ENCODE data around the gene SEC11A.
A peak's percentile ranks its signal among the peaks of the same experiment; 100 is the strongest.

The SEC11A gene

GRCh38 chr15:84634228-84634837, 81.6 kb downstream of the SEC11A start:
- no peak for DNase-seq

GRCh38 chr15:84633311-84634227, 82.4 kb downstream of the SEC11A start:
- peak; percentile 76 for DNase-seq

GRCh38 chr15:84631706-84632272, 84.2 kb downstream of the SEC11A start:
- no peak for DNase-seq

GRCh38 chr15:84629033-84629432, 86.9 kb downstream of the SEC11A start:
- no peak for DNase-seq

- DNase-seq: no peak
Observed at GRCh38 chr15:84625123-84625522, 90.8 kb downstream of the SEC11A start.

GRCh38 chr15:84624359-84624758, 91.6 kb downstream of the SEC11A start:
- no peak for DNase-seq

- DNase-seq: no peak
Observed at GRCh38 chr15:84621358-84621979, 94.5 kb downstream of the SEC11A start.

GRCh38 chr15:84620626-84621025, 95.3 kb downstream of the SEC11A start:
- no peak for DNase-seq

Data from RPMI8226 (cell line).